ENCODE measurements around the gene CHP2. TPM values are rescaled to one million over a fixed set of nuclear protein-coding genes. Genes with fewer than 3 reads are reported as not detected.

CHP2 gene
- 0.08 TPM in 1 of 5 replicates, not detected in the others for total RNA-seq (2022; extraction: Qiagen RNA extraction)

DNA sequence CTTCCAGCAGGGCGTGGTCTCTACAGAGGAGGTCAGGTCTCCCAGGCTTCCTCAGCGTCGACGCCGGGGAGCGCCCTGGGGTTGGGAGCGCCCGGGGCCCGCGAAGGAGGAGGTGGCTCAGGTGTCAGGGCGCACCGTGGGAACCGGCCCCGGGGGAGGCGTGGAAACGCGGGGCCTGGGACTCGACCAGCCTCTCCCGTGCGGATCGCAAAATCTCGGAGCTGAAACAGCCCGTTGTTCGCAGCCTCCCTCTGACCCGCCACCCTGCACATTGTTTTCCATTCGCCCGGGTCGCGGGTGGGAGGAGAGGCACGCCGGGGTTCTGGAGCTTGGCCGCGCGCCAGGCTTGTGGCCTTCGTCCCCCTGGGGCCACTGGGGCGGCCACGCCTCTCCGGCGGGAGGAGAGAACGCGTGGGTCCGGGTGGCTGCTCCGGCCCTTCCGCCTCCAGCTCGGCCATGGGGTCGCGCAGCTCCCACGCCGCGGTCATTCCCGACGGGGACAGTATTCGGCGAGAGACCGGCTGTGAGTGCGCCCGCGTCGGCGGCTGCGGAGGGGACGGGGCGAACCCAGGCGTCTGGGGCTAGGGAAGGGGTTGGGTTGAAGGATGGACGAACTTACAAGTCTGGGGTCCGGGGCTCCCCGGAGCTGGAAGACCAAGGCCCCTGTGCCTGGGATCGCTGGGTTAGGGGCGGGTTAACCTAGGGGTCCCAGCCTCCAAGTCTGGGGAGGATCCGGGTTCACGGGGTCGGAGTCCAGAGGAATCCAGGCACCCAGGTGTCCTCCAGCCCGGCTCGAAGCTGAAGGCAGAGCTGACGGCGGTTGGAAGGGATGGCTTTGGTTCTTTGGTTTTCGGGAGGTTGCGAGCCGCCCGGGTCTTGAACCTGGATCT is at the start of gene CHP2:
CHP2 (plus strand) TSS at position 433 of the 890 bp plus-strand sequence; CDS start at position 457, 24 bp downstream.

GRCh38 chr16:23712976-23713375 is 41.9 kb upstream of the CHP2 start, which contains the start of gene ERN2:
Gene ERN2 (minus strand): TSS chr16:23713222. CDS start chr16:23713187, 35 bp downstream.

Other genes starting within 250 kb of the CHP2 start
- 25.3 to 30.5 TPM (median 29.1 TPM) in 5 replicates for gene GGA2, start 244.5 kb upstream of the CHP2 start, total RNA-seq (2022; extraction: Qiagen RNA extraction)
- 25.5 to 33.8 TPM (median 30.7 TPM) in 5 replicates for gene EARS2, start 197.7 kb upstream of the CHP2 start, total RNA-seq (2022; extraction: Qiagen RNA extraction)
- gene UBFD1, start 197.3 kb upstream of the CHP2 start, total RNA-seq (2022; extraction: Qiagen RNA extraction), result 35.8 to 50.7 TPM (median 47.3 TPM) in 5 replicates
- gene NDUFAB1, start 158.7 kb upstream of the CHP2 start, total RNA-seq (2022; extraction: Qiagen RNA extraction), result 162 to 193 TPM (median 190 TPM) in 5 replicates
- gene PALB2, start 113.7 kb upstream of the CHP2 start, total RNA-seq (2022; extraction: Qiagen RNA extraction), result 10.1 to 12.4 TPM (median 11.7 TPM) in 5 replicates
- 62.7 to 75.1 TPM (median 72.2 TPM) in 5 replicates for gene DCTN5, start 113.6 kb upstream of the CHP2 start, total RNA-seq (2022; extraction: Qiagen RNA extraction)
- gene PLK1, start 76.1 kb upstream of the CHP2 start, total RNA-seq (2022; extraction: Qiagen RNA extraction), result 153 to 166 TPM (median 160 TPM) in 5 replicates
- gene ERN2, start 41.8 kb upstream of the CHP2 start, total RNA-seq (2022; extraction: Qiagen RNA extraction), result not detected in 5 replicates
- 0.07 to 0.38 TPM (median 0.18 TPM) in 5 replicates for gene PRKCB, start 81.0 kb downstream of the CHP2 start, total RNA-seq (2022; extraction: Qiagen RNA extraction)